Effector CD8-positive, alpha-beta T cell (primary cell): ENCODE data around the gene UBR3.
"Not testable (repeated sequence)": the region's sequence is repeated elsewhere in the genome, so short reads cannot be mapped to it uniquely, and the experiment has no call there.

Source experiments
- DNase-seq: peaks from one replicate; lab custom pipeline; 2025; lab: John Stamatoyannopoulos, UW

UBR3 gene

GRCh38 chr2:169824373-169825333, 2.6 kb upstream of the UBR3 start, which contains the start of gene METTL5:
Gene METTL5 (minus strand): TSS chr2:169824905. CDS start chr2:169824597, 308 bp downstream.
- DNase-seq: peak; percentile 61

- DNase-seq: peak; percentile 5
Observed at GRCh38 chr2:169828141-169828811, 1.0 kb downstream of the UBR3 start.

DNA sequence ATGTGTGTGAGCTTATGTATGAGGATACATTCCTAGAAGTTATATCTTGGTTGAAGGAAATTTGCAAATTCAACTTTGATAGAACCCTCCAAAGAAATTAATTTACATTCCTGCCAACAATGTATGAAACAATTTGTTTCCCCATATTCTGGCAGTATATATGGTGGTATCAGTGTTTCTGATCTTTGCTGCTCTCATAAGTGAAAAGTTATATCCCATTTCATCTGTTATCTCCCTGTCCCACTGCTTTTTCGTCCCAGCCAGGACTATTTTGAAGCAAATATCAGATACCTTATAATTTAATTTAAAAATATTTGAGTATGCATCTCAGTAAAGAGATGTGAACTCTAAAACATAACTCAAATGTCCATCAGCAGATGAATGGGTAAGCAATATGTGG, 7.1 kb downstream of the UBR3 start:
- DNase-seq: no peak

- no peak for DNase-seq
Observed at GRCh38 chr2:169838743-169839489, 11.7 kb downstream of the UBR3 start.

GRCh38 chr2:169839954-169840746, 12.9 kb downstream of the UBR3 start:
- DNase-seq: no peak

DNA sequence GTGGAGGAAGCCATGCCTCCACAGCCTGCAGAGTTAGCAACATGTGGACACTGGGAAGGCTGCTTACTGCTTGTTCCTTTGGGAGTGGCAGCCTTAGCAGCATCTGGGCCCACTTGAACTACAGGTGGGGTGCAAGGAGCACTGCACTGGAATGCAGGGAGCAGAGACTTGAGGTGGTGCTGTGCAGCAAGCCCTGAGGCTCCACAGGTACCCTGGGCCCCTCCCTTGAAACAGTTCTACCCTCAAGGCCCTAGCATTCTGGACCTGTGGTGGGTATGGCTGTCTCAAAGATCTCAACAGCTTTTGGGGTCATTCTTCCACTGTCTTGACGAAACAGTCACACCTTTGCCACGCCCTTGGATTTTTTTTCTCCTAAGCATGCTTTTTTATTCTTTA, 13.5 kb downstream of the UBR3 start:
- DNase-seq: no peak

GRCh38 chr2:169841625-169842024, 14.4 kb downstream of the UBR3 start:
- not testable (repeated sequence) for DNase-seq

GRCh38 chr2:169845016-169845415, 17.8 kb downstream of the UBR3 start:
- DNase-seq: no peak

DNA sequence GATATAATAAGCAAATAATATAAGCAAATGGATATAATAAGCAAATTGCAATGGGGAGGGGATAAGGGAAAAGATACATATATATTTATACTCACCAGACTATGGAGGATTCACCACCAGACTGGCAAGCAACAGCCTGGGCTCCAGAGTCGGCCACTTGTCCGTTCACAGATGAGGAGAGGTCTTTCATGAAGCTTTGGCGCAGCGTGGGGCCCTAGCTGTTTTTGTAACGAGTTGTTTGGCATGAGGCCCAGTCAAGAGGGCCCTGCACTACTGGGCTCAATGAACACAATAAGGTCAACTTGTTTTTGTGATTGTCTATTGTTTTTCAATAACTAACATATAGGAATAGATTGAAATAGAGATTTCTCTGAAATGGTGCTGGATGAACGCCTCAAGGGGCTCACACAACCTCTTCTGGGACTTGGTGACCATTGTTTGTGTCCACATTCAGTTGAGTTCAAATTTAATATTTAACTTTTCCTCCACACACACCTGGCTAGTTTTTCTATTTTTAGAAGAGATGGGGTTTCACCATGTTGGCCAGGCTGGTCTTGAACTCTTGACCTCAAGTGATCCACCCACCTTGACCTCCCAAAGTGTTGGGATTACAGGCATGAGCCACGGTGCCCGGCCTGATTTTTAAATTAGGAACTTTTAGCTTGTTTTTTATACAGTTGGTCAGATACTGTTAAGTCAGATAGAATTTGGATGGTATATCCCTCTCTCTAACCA, 21.9 kb downstream of the UBR3 start:
- DNase-seq: not testable (repeated sequence)

- no peak for DNase-seq
Observed at GRCh38 chr2:169849710-169850109, 22.5 kb downstream of the UBR3 start.

- DNase-seq: no peak
Observed at GRCh38 chr2:169853041-169853668, 25.9 kb downstream of the UBR3 start.

DNA sequence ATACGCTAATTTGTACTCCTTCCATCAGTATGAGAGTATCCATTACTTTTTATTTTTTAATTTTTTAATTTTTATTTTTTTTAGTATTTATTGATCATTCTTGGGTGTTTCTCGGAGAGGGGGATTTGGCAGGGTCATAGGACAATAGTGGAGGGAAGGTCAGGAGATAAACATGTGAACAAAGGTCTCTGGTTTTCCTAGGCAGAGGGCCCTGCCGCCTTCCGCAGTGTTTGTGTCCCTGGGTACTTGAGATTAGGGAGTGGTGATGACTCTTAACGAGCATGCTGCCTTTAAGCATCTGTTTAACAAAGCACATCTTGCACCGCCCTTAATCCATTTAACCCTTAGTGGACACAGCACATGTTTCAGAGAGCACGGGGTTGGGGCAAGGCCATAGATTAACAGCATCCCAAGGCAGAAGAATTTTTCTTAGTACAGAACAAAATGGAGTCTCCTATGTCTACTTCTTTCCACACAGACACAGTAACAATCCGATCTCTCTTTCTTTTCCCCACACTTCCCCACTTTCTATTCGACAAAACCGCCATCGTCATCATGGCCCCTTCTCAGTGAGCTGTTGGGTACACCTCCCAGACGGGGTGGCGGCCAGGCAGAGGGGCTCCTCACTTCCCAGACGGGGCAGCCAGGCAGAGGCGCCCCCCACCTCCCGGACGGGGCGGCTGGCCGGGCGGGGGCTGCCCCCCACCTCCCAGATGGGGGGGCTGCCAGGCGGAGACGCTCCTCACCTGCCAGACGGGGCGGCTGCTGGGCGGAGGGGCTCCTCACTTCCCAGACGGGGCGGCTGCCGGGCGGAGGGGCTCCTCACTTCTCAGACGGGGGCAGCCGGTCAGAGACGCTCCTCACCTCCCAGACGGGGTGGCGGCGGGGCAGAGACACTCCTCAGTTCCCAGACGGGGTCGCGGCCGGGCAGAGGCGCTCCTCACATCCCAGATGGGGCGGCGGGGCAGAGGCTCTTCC, 28.3 kb downstream of the UBR3 start:
- DNase-seq: not testable (repeated sequence)

DNA sequence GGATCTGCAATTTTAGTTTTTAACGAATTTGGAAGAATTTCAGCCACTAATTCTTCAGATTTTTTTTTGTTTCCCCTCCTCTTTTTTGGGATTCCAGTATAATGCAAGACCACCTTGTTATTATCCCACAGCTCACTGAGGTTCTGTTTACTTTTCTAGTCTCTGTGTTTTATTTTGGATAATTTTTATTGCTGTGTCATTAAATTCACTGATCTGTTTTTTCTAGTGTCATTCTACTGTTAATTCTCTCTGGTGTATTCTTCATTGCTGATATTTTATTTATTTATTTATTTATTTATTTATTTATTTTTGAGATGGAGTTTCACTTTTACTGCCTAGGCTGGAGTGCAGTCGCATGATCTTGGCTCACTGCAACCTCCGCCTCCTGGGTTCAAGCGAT, 32.2 kb downstream of the UBR3 start:
- no peak for DNase-seq

GRCh38 chr2:169860149-169860548, 32.9 kb downstream of the UBR3 start:
- DNase-seq: no peak

- no peak for DNase-seq
Observed at GRCh38 chr2:169862816-169863215, 35.6 kb downstream of the UBR3 start.

DNA sequence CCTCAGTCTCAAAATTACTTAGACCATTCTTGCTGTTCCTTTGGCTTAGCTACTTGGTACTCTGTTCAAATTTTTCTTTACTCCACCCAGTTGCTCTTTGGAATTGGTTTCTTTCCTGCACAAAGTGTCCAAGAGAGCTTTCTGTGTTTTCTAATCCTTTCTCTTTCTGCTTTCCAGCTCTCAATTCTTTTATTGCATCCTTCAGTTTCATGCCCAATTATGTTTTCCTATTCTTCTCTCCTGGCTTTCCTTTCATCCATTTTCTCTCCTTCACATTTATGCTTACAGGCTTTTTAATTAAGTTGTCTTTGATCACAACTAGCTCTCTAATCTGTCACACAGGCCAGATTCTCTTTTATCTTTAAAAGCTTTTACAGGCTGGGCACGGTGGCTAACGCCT, 38.2 kb downstream of the UBR3 start:
- no peak for DNase-seq

DNA sequence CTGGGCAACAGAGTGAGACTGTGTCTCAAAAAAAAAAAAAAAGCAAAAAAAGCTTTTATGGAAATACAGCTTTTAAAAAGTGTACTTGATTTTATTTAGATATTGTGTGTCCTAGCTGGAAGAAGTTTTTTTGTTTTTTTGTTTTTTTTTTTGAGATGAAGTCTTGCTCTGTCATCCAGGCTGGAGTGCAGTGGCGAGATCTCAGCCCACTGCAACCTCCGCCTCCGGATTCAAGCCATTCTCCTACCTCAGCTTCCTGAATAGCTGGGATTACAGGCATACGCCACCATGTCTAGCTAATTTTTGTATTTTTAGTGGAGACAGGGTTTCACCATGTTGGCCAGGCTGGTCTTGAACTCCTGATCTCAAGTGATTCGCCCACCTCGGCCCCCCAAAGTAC, 39.0 kb downstream of the UBR3 start:
- not testable (repeated sequence) for DNase-seq

- DNase-seq: no peak
Observed at GRCh38 chr2:169867579-169867978, 40.3 kb downstream of the UBR3 start.

DNA sequence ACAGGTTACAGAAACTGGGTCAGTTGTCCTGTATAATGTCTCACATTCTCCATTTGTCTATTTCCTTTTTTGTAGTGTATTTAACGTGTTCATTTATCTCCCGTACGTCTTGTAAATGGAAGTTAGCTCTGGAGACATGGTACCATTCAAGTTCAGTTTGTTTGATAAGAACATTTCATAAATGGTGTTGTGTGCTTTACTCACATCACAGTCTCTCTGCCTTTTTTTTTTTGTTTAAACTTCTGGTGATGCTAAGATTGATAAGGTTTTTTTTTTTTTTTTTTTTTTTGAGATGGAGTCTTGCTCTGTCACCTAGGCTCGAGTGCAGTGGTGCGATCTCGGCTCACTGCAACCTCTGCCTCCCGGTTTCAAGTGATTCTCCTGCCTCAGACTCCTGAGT, 41.7 kb downstream of the UBR3 start:
- DNase-seq: no peak
